Measurements from ENCODE around the gene MIER2. TPM values are rescaled to one million over a fixed set of nuclear protein-coding genes. Genes with fewer than 3 reads are reported as not detected.
"Not testable (repeated sequence)": the region's sequence is repeated elsewhere in the genome, so short reads cannot be mapped to it uniquely, and the experiment has no call there.

MIER2 gene
- polyA plus RNA-seq, 3 donors = 3.6 to 21.9 (median 6.9) TPM

DNA sequence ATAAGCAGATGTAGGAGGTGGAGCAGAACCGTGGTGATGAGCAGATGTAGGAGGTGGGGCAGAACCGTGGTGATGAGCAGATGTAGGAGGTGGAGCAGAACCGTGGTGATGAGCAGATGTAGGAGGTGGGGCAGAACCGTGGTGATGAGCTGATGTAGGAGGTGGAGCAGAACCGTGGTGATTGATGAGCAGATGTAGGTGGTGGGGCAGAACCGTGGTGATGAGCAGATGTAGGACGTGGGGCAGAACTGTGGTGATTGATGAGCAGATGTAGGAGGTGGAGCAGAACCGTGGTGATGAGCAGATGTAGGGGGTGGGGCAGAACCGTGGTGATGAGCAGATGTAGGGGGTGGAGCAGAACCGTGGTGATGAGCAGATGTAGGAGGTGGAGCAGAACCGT lies 37.3 kb upstream of the MIER2 start:
- H3K4me3 ChIP-seq (replicated peaks in 1 of 3; ENCODE audit: low read depth in 2 of 3, low read length in 3 of 3); H3K4me3 Mint-ChIP-seq; H4K20me1 ChIP-seq (ENCODE audit: insufficient read depth, low read length); H3K79me2 ChIP-seq (ENCODE audit: insufficient read depth, low read length); H3K4me1 Mint-ChIP-seq; H3K27ac ChIP-seq (ENCODE audit: low read depth in 1 of 2, low read length in 2 of 2); H3K9me3 ChIP-seq (replicated peaks in 1 of 2; ENCODE audit: control insufficient read depth in 1 of 2, insufficient read depth in 1 of 2, low read length in 2 of 2); H3K27ac Mint-ChIP-seq; H3K9ac ChIP-seq (ENCODE audit: insufficient read depth, low read length, poor library complexity, severe bottlenecking); H3K36me3 Mint-ChIP-seq; DNase-seq; H3K4me1 ChIP-seq (ENCODE audit: control insufficient read depth in 1 of 2, insufficient read depth in 2 of 2, low read length in 2 of 2); H3K36me3 ChIP-seq (replicated peaks in 1 of 2; ENCODE audit: control insufficient read depth in 1 of 2, insufficient read depth in 2 of 2, low read length in 2 of 2); intact Hi-C loops (cut with micrococcal nuclease); H2AFZ ChIP-seq (ENCODE audit: insufficient read depth, low read depth, low read length, poor library complexity, severe bottlenecking); H3K4me2 ChIP-seq (replicated peaks; ENCODE audit: extremely low read depth, low read length, poor library complexity, severe bottlenecking): not testable (repeated sequence)
- peaks cover 0 to 26% of the 10 kb centered on the region in 2 donors for H3K27me3 ChIP-seq (ENCODE audit: control insufficient read depth in 2 of 2, insufficient read depth in 2 of 2, low read length in 2 of 2)
- peaks cover 0 to 16% (median 2%) of the 10 kb centered on the region in 7 donors for H3K9me3 Mint-ChIP-seq
- peaks cover 30 to 45% (median 40%) of the 10 kb centered on the region in 3 donors for H3K27me3 Mint-ChIP-seq (ENCODE audit: low read depth in 3 of 3)
- 84% methylated on average over 5 of the region's 11 CpGs for WGBS (ENCODE audit: insufficient coverage)

DNA sequence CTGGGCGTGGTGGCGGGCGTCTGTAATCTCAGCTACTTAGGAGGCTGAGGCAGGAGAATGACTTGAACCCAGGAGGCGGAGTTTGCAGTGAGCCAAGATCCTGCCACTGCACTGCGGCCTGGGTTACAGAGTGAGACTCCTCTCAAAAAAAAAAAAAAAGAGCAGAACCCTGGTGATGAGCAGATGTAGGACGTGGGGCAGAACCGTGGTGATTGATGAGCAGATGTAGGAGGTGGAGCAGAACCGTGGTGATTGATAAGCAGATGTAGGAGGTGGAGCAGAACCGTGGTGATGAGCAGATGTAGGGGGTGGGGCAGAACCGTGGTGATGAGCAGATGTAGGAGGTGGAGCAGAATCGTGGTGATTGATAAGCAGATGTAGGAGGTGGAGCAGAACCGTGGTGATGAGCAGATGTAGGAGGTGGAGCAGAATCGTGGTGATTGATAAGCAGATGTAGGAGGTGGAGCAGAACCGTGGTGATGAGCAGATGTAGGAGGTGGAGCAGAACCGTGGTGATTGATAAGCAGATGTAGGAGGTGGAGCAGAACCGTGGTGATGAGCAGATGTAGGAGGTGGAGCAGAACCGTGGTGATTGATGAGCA lies 36.1 kb upstream of the MIER2 start:
- not testable (repeated sequence) for H3K4me2 ChIP-seq (replicated peaks; ENCODE audit: extremely low read depth, low read length, poor library complexity, severe bottlenecking)

DNA sequence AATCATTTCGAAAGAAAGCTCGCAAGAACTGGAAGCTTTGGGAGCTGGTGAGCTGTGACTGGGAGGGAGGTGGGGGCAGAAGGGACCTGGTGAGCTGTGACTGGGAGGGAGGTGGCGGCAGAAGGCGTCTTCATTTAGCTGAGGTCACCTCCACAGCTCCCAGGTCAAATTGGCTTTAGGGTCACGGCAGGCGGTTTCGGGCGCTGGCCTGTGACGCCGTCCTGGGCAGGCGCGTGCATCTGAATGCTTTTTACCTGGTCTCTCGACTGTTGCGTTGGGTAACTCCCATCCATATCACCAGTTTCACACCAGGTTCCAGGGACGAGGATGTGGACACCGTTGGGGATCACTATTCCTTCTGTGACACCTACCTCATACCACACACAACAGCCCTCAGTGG lies 35.2 kb upstream of the MIER2 start:
- H3K9ac ChIP-seq (ENCODE audit: insufficient read depth, low read length, poor library complexity, severe bottlenecking) = no peak overlapping the region
- WGBS (ENCODE audit: insufficient coverage) = 90% methylated on average over 12 of the region's 16 CpGs

More for the DNA sequence above, 36.1 kb upstream of the MIER2 start:
- H4K20me1 ChIP-seq (ENCODE audit: insufficient read depth, low read length); H3K4me1 ChIP-seq (ENCODE audit: control insufficient read depth in 1 of 2, insufficient read depth in 2 of 2, low read length in 2 of 2); H3K9me3 ChIP-seq (replicated peaks in 1 of 2; ENCODE audit: control insufficient read depth in 1 of 2, insufficient read depth in 1 of 2, low read length in 2 of 2); H3K4me3 ChIP-seq (replicated peaks in 1 of 3; ENCODE audit: low read depth in 2 of 3, low read length in 3 of 3); DNase-seq; H2AFZ ChIP-seq (ENCODE audit: insufficient read depth, low read depth, low read length, poor library complexity, severe bottlenecking); intact Hi-C loops (cut with micrococcal nuclease); H3K27ac ChIP-seq (ENCODE audit: low read depth in 1 of 2, low read length in 2 of 2); H3K9ac ChIP-seq (ENCODE audit: insufficient read depth, low read length, poor library complexity, severe bottlenecking); H3K4me3 Mint-ChIP-seq; H3K4me1 Mint-ChIP-seq; H3K79me2 ChIP-seq (ENCODE audit: insufficient read depth, low read length); H3K36me3 Mint-ChIP-seq; H3K36me3 ChIP-seq (replicated peaks in 1 of 2; ENCODE audit: control insufficient read depth in 1 of 2, insufficient read depth in 2 of 2, low read length in 2 of 2); H3K27ac Mint-ChIP-seq: not testable (repeated sequence)
- WGBS (ENCODE audit: insufficient coverage) = 100% methylated on average over 3 of the region's 17 CpGs
- H3K27me3 ChIP-seq (ENCODE audit: control insufficient read depth in 2 of 2, insufficient read depth in 2 of 2, low read length in 2 of 2) = peaks cover 0 to 24% of the 10 kb centered on the region in 2 donors
- Mint-ChIP-seq H3K9me3 (peaks cover 0 to 12% (median 2%) of the 10 kb centered on the region in 7 donors), H3K27me3 (ENCODE audit: low read depth in 3 of 3) (peaks cover 25 to 37% (median 33%) of the 10 kb centered on the region in 3 donors)

More for the DNA sequence above, 35.2 kb upstream of the MIER2 start:
- no peak overlapping the region for H3K4me3 ChIP-seq (replicated peaks in 1 of 3; ENCODE audit: low read depth in 2 of 3, low read length in 3 of 3)
- no peaks in the 10 kb centered on the region for H3K4me1 ChIP-seq (ENCODE audit: control insufficient read depth in 1 of 2, insufficient read depth in 2 of 2, low read length in 2 of 2)
- Mint-ChIP-seq H3K27ac (no peak overlapping the region), H3K9me3 (peaks cover 0 to 11% (median 2%) of the 10 kb centered on the region in 7 donors), H3K36me3 (peaks cover 0 to 4% of the 10 kb centered on the region in 2 donors), H3K4me3 (no peak overlapping the region), H3K4me1 (peaks cover 6% of the 10 kb centered on the region), H3K27me3 (ENCODE audit: low read depth in 3 of 3) (peaks cover 25 to 36% (median 28%) of the 10 kb centered on the region in 3 donors)
- no peak overlapping the region for H3K4me2 ChIP-seq (replicated peaks; ENCODE audit: extremely low read depth, low read length, poor library complexity, severe bottlenecking)
- no peak overlapping the region for H2AFZ ChIP-seq (ENCODE audit: insufficient read depth, low read depth, low read length, poor library complexity, severe bottlenecking)
- no peaks in the 10 kb centered on the region for H3K79me2 ChIP-seq (ENCODE audit: insufficient read depth, low read length)
- peaks cover 0 to 22% of the 10 kb centered on the region in 2 donors for H3K27me3 ChIP-seq (ENCODE audit: control insufficient read depth in 2 of 2, insufficient read depth in 2 of 2, low read length in 2 of 2)
- H3K27ac ChIP-seq (ENCODE audit: low read depth in 1 of 2, low read length in 2 of 2) = no peak overlapping the region
- H4K20me1 ChIP-seq (ENCODE audit: insufficient read depth, low read length) = no peaks in the 10 kb centered on the region
- DNase-seq = no peak
- intact Hi-C loops (cut with micrococcal nuclease) = no loop called here
- TF ChIP-seq, protein P1, sequence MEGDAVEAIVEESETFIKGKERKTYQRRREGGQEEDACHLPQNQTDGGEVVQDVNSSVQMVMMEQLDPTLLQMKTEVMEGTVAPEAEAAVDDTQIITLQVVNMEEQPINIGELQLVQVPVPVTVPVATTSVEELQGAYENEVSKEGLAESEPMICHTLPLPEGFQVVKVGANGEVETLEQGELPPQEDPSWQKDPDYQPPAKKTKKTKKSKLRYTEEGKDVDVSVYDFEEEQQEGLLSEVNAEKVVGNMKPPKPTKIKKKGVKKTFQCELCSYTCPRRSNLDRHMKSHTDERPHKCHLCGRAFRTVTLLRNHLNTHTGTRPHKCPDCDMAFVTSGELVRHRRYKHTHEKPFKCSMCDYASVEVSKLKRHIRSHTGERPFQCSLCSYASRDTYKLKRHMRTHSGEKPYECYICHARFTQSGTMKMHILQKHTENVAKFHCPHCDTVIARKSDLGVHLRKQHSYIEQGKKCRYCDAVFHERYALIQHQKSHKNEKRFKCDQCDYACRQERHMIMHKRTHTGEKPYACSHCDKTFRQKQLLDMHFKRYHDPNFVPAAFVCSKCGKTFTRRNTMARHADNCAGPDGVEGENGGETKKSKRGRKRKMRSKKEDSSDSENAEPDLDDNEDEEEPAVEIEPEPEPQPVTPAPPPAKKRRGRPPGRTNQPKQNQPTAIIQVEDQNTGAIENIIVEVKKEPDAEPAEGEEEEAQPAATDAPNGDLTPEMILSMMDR (IDR thresholded peaks at IDR 0.05) = no peak
- no peaks in the 10 kb centered on the region for H3K36me3 ChIP-seq (replicated peaks in 1 of 2; ENCODE audit: control insufficient read depth in 1 of 2, insufficient read depth in 2 of 2, low read length in 2 of 2)
- peaks cover 0 to 7% of the 10 kb centered on the region in 2 donors for H3K9me3 ChIP-seq (replicated peaks in 1 of 2; ENCODE audit: control insufficient read depth in 1 of 2, insufficient read depth in 1 of 2, low read length in 2 of 2)

All from CD14-positive monocyte (primary cell).